HCT116 (cell line): ENCODE results near the gene SLC12A3. TPM values are rescaled to one million over a fixed set of nuclear protein-coding genes. Genes with fewer than 3 reads are reported as not detected.

Experiments
- ATAC-seq: fragments of 200-7000 bp; cut with Tn5 transposase; 2 replicates; pipeline ENCODE4 v1.9.1; 2020; ENCODE audit warnings: mild to moderate bottlenecking, moderate library complexity
- BruUV-seq: library from RNA; stranded (reverse); fragments of 400-500 nt; replicated peaks from 2 replicates; lab custom pipeline; 2021; lab: Mats Ljungman, UMichigan
- CTCF ChIA-PET: fragments of 300-600 bp; sonication (Branson Sonifier 250); formaldehyde crosslinking; loops from one replicate; lab custom pipeline; 2021; ENCODE audit warnings: antibody characterized with exemption; lab: Charles Lee
- POLR2A ChIA-PET: fragments of 300-600, 350-600 bp; sonication (Branson Sonifier 250); formaldehyde crosslinking; loops from one replicate; lab custom pipeline; 2021; ENCODE audit warnings: antibody characterized with exemption; lab: Charles Lee
- RAD21 ChIA-PET, 2 experiments: fragments of 300-600 bp; sonication (Branson Sonifier 250); formaldehyde crosslinking; loops; one replicate each; lab custom pipeline; 2023; ENCODE audit warnings: low total read pairs in 2 of 2; ENCODE audit not compliant: uncharacterized antibody in 2 of 2, unreplicated experiment in 2 of 2, low non-redundant PET in 1 of 2; lab: Charles Lee
- DNase-seq: peaks from one replicate; pipeline ENCODE4 v3.0.0-alpha.2; 2010; ENCODE audit warnings: low read depth, low spot score
- H2AFZ ChIP-seq: fragments of 200-600 bp; shearing (Covaris generic), sonication (generic); 2 replicates; pipeline ENCODE4 v1.6.1; 2017; ENCODE audit warnings: low read depth, mixed run types, mixed read lengths, antibody characterized with exemption, low read length; ENCODE audit not compliant: poor library complexity, severe bottlenecking
- H3K27ac ChIP-seq: 2 replicates; pipeline ENCODE4 v1.5.1; 2012; ENCODE audit warnings: low read depth, low read length
- H3K27me3 ChIP-seq: fragments of 200-600 bp; sonication (generic); 2 replicates; pipeline ENCODE4 v1.6.1; 2016; ENCODE audit warnings: mixed run types, low read length, mixed read lengths; ENCODE audit not compliant: insufficient read depth
- H3K36me3 ChIP-seq, 2 experiments: fragments of 200-500 bp in 1 of 2; fragments of 200-600 bp in 1 of 2; sonication (Bioruptor generic) in 1 of 2; sonication (generic) in 1 of 2; 2 replicates each; pipeline versions ENCODE4 v1.5.1 to v1.6.1; 2014 to 2016; ENCODE audit warnings: low read length in 2 of 2, inconsistent platforms in 1 of 2, mixed read lengths in 1 of 2, mixed run types in 1 of 2; ENCODE audit not compliant: insufficient read depth in 2 of 2, control insufficient read depth in 1 of 2
- H3K4me1 ChIP-seq, 2 experiments: fragments of 200-600 bp in 1 of 2; sonication (generic) in 1 of 2; 2 replicates each; pipeline versions ENCODE4 v1.5.1 to v1.6.1; 2012 to 2017; ENCODE audit warnings: low read length in 2 of 2, inconsistent platforms in 1 of 2, mild to moderate bottlenecking in 1 of 2, mixed read lengths in 1 of 2, mixed run types in 1 of 2, moderate library complexity in 1 of 2; ENCODE audit not compliant: insufficient read depth in 2 of 2, control insufficient read depth in 1 of 2
- H3K4me2 ChIP-seq: fragments of 200-600 bp; sonication (generic); 2 replicates; pipeline ENCODE4 v1.6.1; 2017; ENCODE audit warnings: mixed run types, low read length, mixed read lengths
- H3K4me3 ChIP-seq, 2 experiments: fragments of 200-600 bp in 1 of 2; sonication (generic) in 1 of 2; replicated peaks in 1 of 2; 2 replicates each; pipeline ENCODE4 v1.5.1; 2011 to 2016; ENCODE audit warnings: low read length in 2 of 2, control low read depth in 1 of 2, low read depth in 1 of 2, mild to moderate bottlenecking in 1 of 2, mixed read lengths in 1 of 2, mixed run types in 1 of 2
- H3K79me2 ChIP-seq: fragments of 200-600 bp; sonication (generic); 2 replicates; pipeline ENCODE4 v1.6.1; 2017; ENCODE audit warnings: mild to moderate bottlenecking, mixed run types, low read length, moderate library complexity, mixed read lengths; ENCODE audit not compliant: insufficient read depth
- H3K9ac ChIP-seq: fragments of 200-600 bp; sonication (generic); 2 replicates; pipeline ENCODE4 v1.6.1; 2016; ENCODE audit warnings: low read length, mixed read lengths
- H3K9me2 ChIP-seq: fragments of 200-600 bp; sonication (generic), shearing (Covaris generic); 2 replicates; pipeline ENCODE4 v1.6.1; 2017; ENCODE audit warnings: mixed run types, mild to moderate bottlenecking, moderate library complexity; ENCODE audit not compliant: insufficient read depth
- H3K9me3 ChIP-seq, 2 experiments: fragments of 200-500 bp in 1 of 2; fragments of 200-600 bp in 1 of 2; sonication (Bioruptor generic) in 1 of 2; sonication (generic) in 1 of 2; 2 replicates each; pipeline ENCODE4 v1.6.1; 2014 to 2017; ENCODE audit warnings: low read length in 2 of 2, mixed read lengths in 2 of 2, inconsistent platforms in 1 of 2, low read depth in 1 of 2, mild to moderate bottlenecking in 1 of 2, mixed run types in 1 of 2, moderate library complexity in 1 of 2; ENCODE audit not compliant: control insufficient read depth in 1 of 2, insufficient read depth in 1 of 2
- H4K20me1 ChIP-seq: fragments of 200-600 bp; sonication (generic), shearing (Covaris generic); 2 replicates; pipeline ENCODE4 v1.6.1; 2017; ENCODE audit warnings: mixed run types, mild to moderate bottlenecking, moderate library complexity; ENCODE audit not compliant: insufficient read depth
- CBX3 ChIP-seq: IDR thresholded peaks from 2 replicates; pipeline ENCODE4 v1.6.1; 2012; ENCODE audit warnings: low read depth
- EGR1 ChIP-seq: IDR thresholded peaks from 2 replicates; pipeline ENCODE4 v1.6.1; 2012; ENCODE audit warnings: low read depth
- ELF1 ChIP-seq: IDR thresholded peaks from 2 replicates; pipeline ENCODE4 v1.6.1; 2012; ENCODE audit warnings: low read depth, borderline replicate concordance
- EZH2phosphoT487 ChIP-seq: fragments of 200-600 bp; IDR thresholded peaks from 2 replicates; pipeline ENCODE4 v1.6.1; 2018; ENCODE audit warnings: antibody characterized with exemption, borderline replicate concordance
- JUND ChIP-seq: IDR thresholded peaks from 2 replicates; pipeline ENCODE4 v1.6.1; 2012
- SIN3A ChIP-seq: IDR thresholded peaks from 2 replicates; pipeline ENCODE4 v1.6.1; 2012; ENCODE audit warnings: low read depth
- SP1 ChIP-seq: IDR thresholded peaks from 2 replicates; pipeline ENCODE4 v1.6.1; 2012; ENCODE audit warnings: low read depth
- TCF7L2 ChIP-seq: IDR thresholded peaks from 2 replicates; pipeline ENCODE4 v1.7.0; 2011; ENCODE audit warnings: borderline replicate concordance, inconsistent platforms; ENCODE audit not compliant: insufficient read depth, insufficient read length; ENCODE audit errors: extremely low read depth
- intact Hi-C: fragments of 100-400 bp; cut with micrococcal nuclease; formaldehyde crosslinking; loops from 2 replicates; pipeline ENCODE4 v1.10.0; 2022
- total RNA-seq: library from RNA; stranded (reverse); gene quantifications from one replicate; pipeline ENCODE4 v1.2.1, GENCODE V29; 2021; ENCODE audit not compliant: unreplicated experiment
- TF ChIP-seq, protein P1 (sequence below): IDR thresholded peaks from 2 replicates; pipeline ENCODE4 v1.6.1; 2012
- TF ChIP-seq, protein P2 (sequence below): IDR thresholded peaks from 2 replicates; pipeline ENCODE4 v1.6.1; 2012
- TF ChIP-seq, protein P3 (sequence below): IDR thresholded peaks from 2 replicates; pipeline ENCODE4 v1.6.1; 2012; ENCODE audit warnings: low read depth
- TF ChIP-seq, protein P4 (sequence below): IDR thresholded peaks from 2 replicates; pipeline ENCODE4 v1.6.1; 2011; ENCODE audit warnings: mild to moderate bottlenecking, low read length, moderate library complexity; ENCODE audit not compliant: insufficient replicate concordance; ENCODE audit errors: extremely low read depth

The SLC12A3 gene
- total RNA-seq, 1 experiment from 2014 or later = not detected

DNA sequence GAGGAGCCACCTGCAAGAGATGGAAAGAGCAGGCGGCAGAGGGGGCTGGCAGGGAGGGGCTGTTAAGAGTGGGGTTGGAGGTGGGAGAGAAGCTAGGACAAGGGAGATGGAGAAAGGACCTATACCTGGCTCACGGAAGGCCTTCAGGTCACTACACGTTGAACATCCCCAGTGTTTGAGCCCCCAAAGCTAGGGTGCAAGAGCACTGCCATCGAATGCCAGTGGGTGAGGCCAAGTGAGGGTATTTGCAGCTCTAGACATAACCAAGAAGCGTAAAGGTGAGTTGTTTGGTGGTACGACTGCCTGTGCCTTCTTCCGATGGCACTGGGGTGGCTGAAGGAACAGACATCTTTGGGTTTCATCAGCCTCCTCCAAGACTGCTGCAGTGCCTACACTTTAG is 49.9 kb downstream of the SLC12A3 start:
- Histone ChIP-seq H4K20me1 (no peaks in the 10 kb centered on the region), H3K27ac (no peak overlapping the region), H3K79me2 (no peaks in the 10 kb centered on the region), H3K9me3 (no peaks in the 10 kb centered on the region), H3K4me3 (no peak overlapping the region), H3K27me3 (0 out of 2 replicates have a peak, but pooled peaks cover 7% of the 10 kb centered on the region), H2AFZ (no peak overlapping the region), H3K36me3 (no peaks in the 10 kb centered on the region)
- ATAC-seq = no peak
- ChIA-PET POLR2A (interaction anchor here (1.3 kb wide), 1 partner anchor 17 kb away, joined by 5 read pairs; the partner anchor contains the start of gene HERPUD1), CTCF (no interaction called here)
- DNase-seq = no peak
- intact Hi-C loops = no loop called here
- BruUV-seq = no TSS peak
- no peak for TF ChIP-seq SIN3A
- no peak for TF ChIP-seq EGR1
- TF ChIP-seq, protein P1, sequence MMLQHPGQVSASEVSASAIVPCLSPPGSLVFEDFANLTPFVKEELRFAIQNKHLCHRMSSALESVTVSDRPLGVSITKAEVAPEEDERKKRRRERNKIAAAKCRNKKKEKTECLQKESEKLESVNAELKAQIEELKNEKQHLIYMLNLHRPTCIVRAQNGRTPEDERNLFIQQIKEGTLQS = no peak
- TF ChIP-seq JUND = no peak
- TF ChIP-seq, all 23 proteins: peak for 0
- no peaks in the 10 kb centered on the region for H3K9me2 ChIP-seq
- H3K4me2 ChIP-seq = no peak overlapping the region
- RAD21 ChIA-PET = no interaction called here
- H3K4me1 ChIP-seq = no peaks in the 10 kb centered on the region
- no peak overlapping the region for H3K9ac ChIP-seq

DNA sequence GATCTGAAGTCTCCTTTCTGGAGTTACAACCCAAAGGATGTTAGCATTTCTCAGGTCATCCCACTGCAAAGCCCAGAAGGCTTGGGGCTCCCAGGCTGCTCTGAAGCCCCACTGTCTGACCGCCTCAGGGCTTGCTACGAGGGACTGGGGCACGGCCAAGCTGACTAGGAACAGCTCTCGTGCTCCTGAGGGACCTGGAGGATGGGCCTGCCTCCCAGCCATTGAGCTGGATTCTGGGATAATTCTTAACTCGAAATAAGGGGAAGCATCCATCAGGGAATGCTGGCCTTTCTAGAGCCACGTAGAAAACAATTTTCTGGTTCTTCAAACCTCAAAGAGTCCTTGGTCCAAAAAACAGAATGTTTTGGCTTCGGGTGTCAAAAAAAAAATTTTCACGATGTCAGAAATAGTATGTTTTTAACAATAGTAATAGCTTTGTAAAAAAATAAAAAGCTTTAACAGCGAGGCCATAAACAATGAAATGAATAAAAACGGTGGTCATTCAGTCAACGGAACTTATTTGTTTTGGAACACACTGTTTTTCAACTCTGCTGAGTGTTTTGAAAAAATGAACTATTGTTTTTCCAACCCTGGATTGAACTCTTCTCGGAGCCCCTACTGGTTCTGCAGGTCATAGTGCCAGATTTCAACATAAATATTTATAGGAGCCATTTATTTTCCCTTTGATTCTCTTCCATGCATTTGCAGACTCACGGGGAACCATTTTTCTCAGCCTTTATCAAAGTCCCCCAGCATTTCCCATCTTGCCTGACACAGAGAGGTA is 50.5 kb downstream of the SLC12A3 start:
- DNase-seq = no peak
- Histone ChIP-seq H3K9ac (no peak overlapping the region), H3K4me2 (no peak overlapping the region), H3K9me2 (no peaks in the 10 kb centered on the region), H4K20me1 (no peaks in the 10 kb centered on the region), H3K36me3 (no peaks in the 10 kb centered on the region), H2AFZ (no peak overlapping the region), H3K9me3 (no peaks in the 10 kb centered on the region), H3K27me3 (0 out of 2 replicates have a peak, but pooled peaks cover 7% of the 10 kb centered on the region), H3K4me3 (no peak overlapping the region), H3K4me1 (no peaks in the 10 kb centered on the region), H3K27ac (no peak overlapping the region), H3K79me2 (no peaks in the 10 kb centered on the region)
- no peak for ATAC-seq
- RAD21 ChIA-PET = no interaction called here
- CTCF ChIA-PET = no interaction called here
- intact Hi-C loops = no loop called here
- POLR2A ChIA-PET = interaction anchor here (0.6 to 0.9 kb wide), 2 partner anchors 14 to 16 kb away, joined by 3 to 4 read pairs; partner anchors contain the start of gene HERPUD1
- BruUV-seq = no TSS peak
- TF ChIP-seq, protein P2, sequence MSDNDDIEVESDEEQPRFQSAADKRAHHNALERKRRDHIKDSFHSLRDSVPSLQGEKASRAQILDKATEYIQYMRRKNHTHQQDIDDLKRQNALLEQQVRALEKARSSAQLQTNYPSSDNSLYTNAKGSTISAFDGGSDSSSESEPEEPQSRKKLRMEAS = no peak
- TF ChIP-seq, protein P1 = no peak
- TF ChIP-seq TCF7L2 (no peak), SP1 (no peak), CBX3 (no peak), JUND (no peak), EZH2phosphoT487 (no peak), ELF1 (no peak), SIN3A (no peak)
- TF ChIP-seq, protein P3, sequence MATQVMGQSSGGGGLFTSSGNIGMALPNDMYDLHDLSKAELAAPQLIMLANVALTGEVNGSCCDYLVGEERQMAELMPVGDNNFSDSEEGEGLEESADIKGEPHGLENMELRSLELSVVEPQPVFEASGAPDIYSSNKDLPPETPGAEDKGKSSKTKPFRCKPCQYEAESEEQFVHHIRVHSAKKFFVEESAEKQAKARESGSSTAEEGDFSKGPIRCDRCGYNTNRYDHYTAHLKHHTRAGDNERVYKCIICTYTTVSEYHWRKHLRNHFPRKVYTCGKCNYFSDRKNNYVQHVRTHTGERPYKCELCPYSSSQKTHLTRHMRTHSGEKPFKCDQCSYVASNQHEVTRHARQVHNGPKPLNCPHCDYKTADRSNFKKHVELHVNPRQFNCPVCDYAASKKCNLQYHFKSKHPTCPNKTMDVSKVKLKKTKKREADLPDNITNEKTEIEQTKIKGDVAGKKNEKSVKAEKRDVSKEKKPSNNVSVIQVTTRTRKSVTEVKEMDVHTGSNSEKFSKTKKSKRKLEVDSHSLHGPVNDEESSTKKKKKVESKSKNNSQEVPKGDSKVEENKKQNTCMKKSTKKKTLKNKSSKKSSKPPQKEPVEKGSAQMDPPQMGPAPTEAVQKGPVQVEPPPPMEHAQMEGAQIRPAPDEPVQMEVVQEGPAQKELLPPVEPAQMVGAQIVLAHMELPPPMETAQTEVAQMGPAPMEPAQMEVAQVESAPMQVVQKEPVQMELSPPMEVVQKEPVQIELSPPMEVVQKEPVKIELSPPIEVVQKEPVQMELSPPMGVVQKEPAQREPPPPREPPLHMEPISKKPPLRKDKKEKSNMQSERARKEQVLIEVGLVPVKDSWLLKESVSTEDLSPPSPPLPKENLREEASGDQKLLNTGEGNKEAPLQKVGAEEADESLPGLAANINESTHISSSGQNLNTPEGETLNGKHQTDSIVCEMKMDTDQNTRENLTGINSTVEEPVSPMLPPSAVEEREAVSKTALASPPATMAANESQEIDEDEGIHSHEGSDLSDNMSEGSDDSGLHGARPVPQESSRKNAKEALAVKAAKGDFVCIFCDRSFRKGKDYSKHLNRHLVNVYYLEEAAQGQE = no peak
- TF ChIP-seq, protein P4, sequence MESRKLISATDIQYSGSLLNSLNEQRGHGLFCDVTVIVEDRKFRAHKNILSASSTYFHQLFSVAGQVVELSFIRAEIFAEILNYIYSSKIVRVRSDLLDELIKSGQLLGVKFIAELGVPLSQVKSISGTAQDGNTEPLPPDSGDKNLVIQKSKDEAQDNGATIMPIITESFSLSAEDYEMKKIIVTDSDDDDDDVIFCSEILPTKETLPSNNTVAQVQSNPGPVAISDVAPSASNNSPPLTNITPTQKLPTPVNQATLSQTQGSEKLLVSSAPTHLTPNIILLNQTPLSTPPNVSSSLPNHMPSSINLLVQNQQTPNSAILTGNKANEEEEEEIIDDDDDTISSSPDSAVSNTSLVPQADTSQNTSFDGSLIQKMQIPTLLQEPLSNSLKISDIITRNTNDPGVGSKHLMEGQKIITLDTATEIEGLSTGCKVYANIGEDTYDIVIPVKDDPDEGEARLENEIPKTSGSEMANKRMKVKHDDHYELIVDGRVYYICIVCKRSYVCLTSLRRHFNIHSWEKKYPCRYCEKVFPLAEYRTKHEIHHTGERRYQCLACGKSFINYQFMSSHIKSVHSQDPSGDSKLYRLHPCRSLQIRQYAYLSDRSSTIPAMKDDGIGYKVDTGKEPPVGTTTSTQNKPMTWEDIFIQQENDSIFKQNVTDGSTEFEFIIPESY = no peak
